Naive thymus-derived CD4-positive, alpha-beta T cell (primary cell): ENCODE data around the gene PMVK. TPM values are rescaled to one million over a fixed set of nuclear protein-coding genes. Genes with fewer than 3 reads are reported as not detected.

ENCODE experiments used
- ATAC-seq: fragments of 150-1000 bp; cut with Tn5 transposase; 2 replicates; pipeline ENCODE4 v1.10.0; 2021; ENCODE audit warnings: mild to moderate bottlenecking, moderate library complexity
- CTCF ChIA-PET: fragments of 350-600 bp; sonication (Branson Sonifier 250); formaldehyde crosslinking; loops from one replicate; lab custom pipeline; 2021; ENCODE audit warnings: antibody characterized with exemption; lab: Charles Lee
- POLR2A ChIA-PET: fragments of 350-600 bp; sonication (Branson Sonifier 250); formaldehyde crosslinking; loops from one replicate; lab custom pipeline; 2021; ENCODE audit warnings: antibody characterized with exemption, inconsistent platforms; lab: Charles Lee
- DNase-seq, 9 donors: peaks; one replicate each; pipeline versions ENCODE4 v3.0.0 to v3.0.0-alpha.2; 2020 to 2022; ENCODE audit warnings: mixed read lengths in 1 of 9
- H3K27ac ChIP-seq: one replicate; pipeline ENCODE4 v1.7.0; 2013; ENCODE audit warnings: mild to moderate bottlenecking, low read depth, low read length, moderate library complexity
- H3K27me3 ChIP-seq, 2 donors: one replicate each; pipeline ENCODE4 v1.7.0; 2013; ENCODE audit warnings: low read length in 2 of 2, mild to moderate bottlenecking in 2 of 2, moderate library complexity in 2 of 2; ENCODE audit not compliant: control insufficient read depth in 2 of 2, insufficient read depth in 2 of 2
- H3K36me3 ChIP-seq, 3 experiments: 1 replicate in 2 of 3; 2 replicates in 1 of 3; pipeline ENCODE4 v1.7.0; 2013; ENCODE audit warnings: low read length in 3 of 3, mild to moderate bottlenecking in 3 of 3, moderate library complexity in 1 of 3; ENCODE audit not compliant: insufficient read depth in 3 of 3, control insufficient read depth in 2 of 3
- H3K4me1 ChIP-seq, 2 donors: one replicate each; pipeline ENCODE4 v1.7.0; 2013; ENCODE audit warnings: low read length in 2 of 2, mild to moderate bottlenecking in 2 of 2, moderate library complexity in 1 of 2; ENCODE audit not compliant: control insufficient read depth in 2 of 2, insufficient read depth in 2 of 2
- H3K4me3 ChIP-seq: 2 replicates; pipeline ENCODE4 v1.7.0; 2013; ENCODE audit warnings: mild to moderate bottlenecking, low read length
- H3K9me3 ChIP-seq, 3 experiments: 1 replicate in 2 of 3; 2 replicates in 1 of 3; pipeline ENCODE4 v1.7.0; 2013; ENCODE audit warnings: low read length in 3 of 3; ENCODE audit not compliant: control insufficient read depth in 2 of 3
- H3K27ac Mint-ChIP-seq, 9 donors: one replicate each; pipeline ENCODE4 v1.8.0; 2020 to 2022; ENCODE audit warnings: mixed read lengths in 9 of 9, mild to moderate bottlenecking in 8 of 9, moderate library complexity in 5 of 9, inconsistent platforms in 2 of 9
- H3K27me3 Mint-ChIP-seq, 5 donors: one replicate each; pipeline ENCODE4 v1.8.0; 2021 to 2022; ENCODE audit warnings: mixed read lengths in 5 of 5, mild to moderate bottlenecking in 1 of 5
- H3K36me3 Mint-ChIP-seq, 5 donors: one replicate each; pipeline ENCODE4 v1.8.0; 2020 to 2022; ENCODE audit warnings: mixed read lengths in 5 of 5, mild to moderate bottlenecking in 3 of 5, inconsistent platforms in 1 of 5
- H3K4me1 Mint-ChIP-seq, 7 donors: one replicate each; pipeline ENCODE4 v1.8.0; 2020 to 2022; ENCODE audit warnings: mixed read lengths in 7 of 7, mild to moderate bottlenecking in 3 of 7, inconsistent platforms in 1 of 7
- H3K4me3 Mint-ChIP-seq, 10 donors: one replicate each; pipeline ENCODE4 v1.8.0; 2020 to 2022; ENCODE audit warnings: mild to moderate bottlenecking in 10 of 10, mixed read lengths in 10 of 10, moderate library complexity in 6 of 10, inconsistent platforms in 2 of 10
- H3K9me3 Mint-ChIP-seq, 11 donors: one replicate each; pipeline ENCODE4 v1.8.0; 2020 to 2022; ENCODE audit warnings: mixed read lengths in 11 of 11, mild to moderate bottlenecking in 4 of 11, inconsistent platforms in 1 of 11, moderate library complexity in 1 of 11
- intact Hi-C, 2 donors: fragments of 100-400 bp; cut with micrococcal nuclease; formaldehyde crosslinking; loops; one replicate each; pipeline ENCODE4 v1.15.1; 2023
- polyA plus RNA-seq, 2 donors: library from polyadenylated mRNA; unstranded; fragments of 300-500 nt; fragmentation: Illumina TruSeq; gene quantifications; one replicate each; pipeline ENCODE4 v1.2.3, GENCODE V29; 2021
- total RNA-seq, 6 experiments: library from RNA in 5 of 6; stranded (reverse) in 5 of 6; gene quantifications; 1 replicate in 5 of 6; 2 replicates in 1 of 6; pipeline ENCODE4 v1.2.3 and lab custom pipeline; 2021 to 2026

PMVK gene
- total and polyA plus RNA-seq, 7 experiments from 2014 or later: 11.3 to 41.4 (median 14.0) TPM

- DNase-seq (no peak), ATAC-seq (no peak)
- Mint-ChIP-seq H3K4me3 (peak overlapping the region in 2 of 10 donors; percentile 43 to 48), H3K9me3 (peaks cover 0 to 2% (median 0%) of the 10 kb centered on the region in 11 donors), H3K4me1 (peaks cover 27 to 52% (median 34%) of the 10 kb centered on the region in 7 donors), H3K27me3 (no peaks in the 10 kb centered on the region), H3K27ac (peak overlapping the region; percentile 8 to 86 (median 60)), H3K36me3 (peaks cover 0 to 15% (median 0%) of the 10 kb centered on the region in 5 donors)
- no peaks in the 10 kb centered on the region for H3K9me3 ChIP-seq
- H3K27ac ChIP-seq: peak overlapping the region; percentile 51
- ChIA-PET CTCF (interaction anchor here (1.1 to 1.8 kb wide), 2 partner anchors 25 to 30 kb away, joined by 3 to 6 read pairs; no protein-coding TSS in a partner anchor), POLR2A (interaction anchor here (11.7 kb wide), 1 partner anchor 9 kb away, joined by 160 read pairs; the partner anchor contains the start of genes PBXIP1 and PYGO2)
- no peaks in the 10 kb centered on the region for H3K27me3 ChIP-seq
- peaks cover 20 to 26% of the 10 kb centered on the region in 2 donors for H3K4me1 ChIP-seq
- intact Hi-C loops: no loop called here
- peaks cover 11 to 70% (median 19%) of the 10 kb centered on the region in 3 experiments for H3K36me3 ChIP-seq
- H3K4me3 ChIP-seq: no peak overlapping the region
Observed at GRCh38 chr1:154969246-154969645, 32.7 kb upstream of the PMVK start.

GRCh38 chr1:154968731-154969130 lies 32.2 kb upstream of the PMVK start:
- no peak for ATAC-seq
- peaks cover 0 to 18% (median 2%) of the 10 kb centered on the region in 5 donors for H3K36me3 Mint-ChIP-seq
- Histone ChIP-seq H3K36me3 (peaks cover 13 to 75% (median 19%) of the 10 kb centered on the region in 3 experiments), H3K27ac (peak overlapping the region; percentile 51), H3K4me1 (peaks cover 20 to 26% of the 10 kb centered on the region in 2 donors), H3K27me3 (no peaks in the 10 kb centered on the region), H3K9me3 (no peaks in the 10 kb centered on the region), H3K4me3 (no peak overlapping the region)
- H3K4me3 Mint-ChIP-seq: no peak overlapping the region
- no peak for DNase-seq
- no peaks in the 10 kb centered on the region for H3K27me3 Mint-ChIP-seq
- POLR2A ChIA-PET: interaction anchor here (11.7 kb wide), 1 partner anchor 8 kb away, joined by 160 read pairs; the partner anchor contains the start of genes PBXIP1 and PYGO2
- H3K27ac Mint-ChIP-seq: peak overlapping the region in 8 of 9 donors; percentile 36 to 86 (median 66)
- H3K9me3 Mint-ChIP-seq: peaks cover 0 to 2% (median 0%) of the 10 kb centered on the region in 11 donors
- H3K4me1 Mint-ChIP-seq: peaks cover 30 to 55% (median 37%) of the 10 kb centered on the region in 7 donors
- intact Hi-C loops: no loop called here
- CTCF ChIA-PET: no interaction called here

- H3K27ac ChIP-seq: no peak overlapping the region
- DNase-seq: no peak
- Mint-ChIP-seq H3K9me3 (peaks cover 0 to 2% (median 0%) of the 10 kb centered on the region in 11 donors), H3K27ac (peak overlapping the region in 6 of 9 donors; percentile 13 to 58 (median 32)), H3K4me3 (no peak overlapping the region), H3K27me3 (no peaks in the 10 kb centered on the region), H3K4me1 (peaks cover 26 to 59% (median 42%) of the 10 kb centered on the region in 7 donors), H3K36me3 (peaks cover 0 to 22% (median 3%) of the 10 kb centered on the region in 5 donors)
- H3K4me1 ChIP-seq: peaks cover 13 to 29% of the 10 kb centered on the region in 2 donors
- ATAC-seq: no peak
- H3K4me3 ChIP-seq: no peak overlapping the region
- intact Hi-C loops: no loop called here
- H3K9me3 ChIP-seq: no peaks in the 10 kb centered on the region
- ChIA-PET CTCF (interaction anchor here (7.6 kb wide), 1 partner anchor 50 kb away, joined by 72 read pairs; no protein-coding TSS in a partner anchor), POLR2A (interaction anchor here (1.1 to 13.7 kb wide), 4 partner anchors 7 to 49 kb away, joined by 3 to 160 read pairs (median 12); partner anchors contain the start of genes CKS1B, LENEP and SHC1)
- no peaks in the 10 kb centered on the region for H3K27me3 ChIP-seq
- H3K36me3 ChIP-seq: peaks cover 16 to 79% (median 19%) of the 10 kb centered on the region in 3 experiments
Observed at GRCh38 chr1:154967331-154967950, 30.9 kb upstream of the PMVK start.

- peak overlapping the region in 3 of 9 donors; percentile 33 to 59 (median 46) for H3K27ac Mint-ChIP-seq
- no peak overlapping the region for H3K4me3 ChIP-seq
- intact Hi-C loops: no loop called here
- H3K36me3 Mint-ChIP-seq: peaks cover 0 to 17% (median 3%) of the 10 kb centered on the region in 5 donors
- ChIA-PET POLR2A (interaction anchor here (0.9 to 13.7 kb wide), 7 partner anchors 8 to 50 kb away, joined by 3 to 160 read pairs (median 5); partner anchors contain the start of genes CKS1B, LENEP and SHC1), CTCF (interaction anchor here (7.6 kb wide), 1 partner anchor 51 kb away, joined by 72 read pairs; no protein-coding TSS in a partner anchor)
- H3K4me1 Mint-ChIP-seq: peaks cover 14 to 54% (median 35%) of the 10 kb centered on the region in 7 donors
- H3K4me1 ChIP-seq: peaks cover 11 to 23% of the 10 kb centered on the region in 2 donors
- H3K27ac ChIP-seq: no peak overlapping the region
- ATAC-seq: no peak
- peaks cover 16 to 80% (median 19%) of the 10 kb centered on the region in 3 experiments for H3K36me3 ChIP-seq
- H3K4me3 Mint-ChIP-seq: no peak overlapping the region
- no peaks in the 10 kb centered on the region for H3K27me3 ChIP-seq
- no peaks in the 10 kb centered on the region for H3K27me3 Mint-ChIP-seq
- no peak for DNase-seq
- H3K9me3 Mint-ChIP-seq: no peaks in the 10 kb centered on the region
- H3K9me3 ChIP-seq: no peaks in the 10 kb centered on the region
Observed at GRCh38 chr1:154966111-154966510, 29.6 kb upstream of the PMVK start.

GRCh38 chr1:154964359-154964758 lies 27.8 kb upstream of the PMVK start:
- H3K9me3 ChIP-seq: no peaks in the 10 kb centered on the region
- intact Hi-C loops: loop anchor here in 1 of 2 donors (5.0 kb wide), 1 partner anchor 742 kb away; the partner anchor contains the start of gene UBAP2L
- Mint-ChIP-seq H3K27ac (peak overlapping the region in 5 of 9 donors; percentile 22 to 95 (median 59)), H3K4me3 (no peak overlapping the region), H3K27me3 (no peaks in the 10 kb centered on the region), H3K9me3 (no peaks in the 10 kb centered on the region), H3K36me3 (peaks cover 0 to 15% (median 3%) of the 10 kb centered on the region in 5 donors), H3K4me1 (peaks cover 20 to 55% (median 42%) of the 10 kb centered on the region in 7 donors)
- no peak for ATAC-seq
- H3K4me1 ChIP-seq: peaks cover 16 to 23% of the 10 kb centered on the region in 2 donors
- peaks cover 16 to 74% (median 19%) of the 10 kb centered on the region in 3 experiments for H3K36me3 ChIP-seq
- no peak overlapping the region for H3K4me3 ChIP-seq
- H3K27ac ChIP-seq: no peak overlapping the region
- ChIA-PET POLR2A (interaction anchor here (0.6 to 13.7 kb wide), 7 partner anchors 9 to 374 kb away, joined by 3 to 160 read pairs (median 5); partner anchors contain the start of genes CKS1B, PBXIP1, PMVK and SHC1), CTCF (interaction anchor here (0.8 to 7.6 kb wide), 4 partner anchors 14 to 96 kb away, joined by 3 to 72 read pairs (median 3); no protein-coding TSS in a partner anchor)
- no peak for DNase-seq
- no peaks in the 10 kb centered on the region for H3K27me3 ChIP-seq

- no peaks in the 10 kb centered on the region for H3K9me3 Mint-ChIP-seq
- ATAC-seq (no peak), DNase-seq (no peak)
- Histone ChIP-seq H3K36me3 (peaks cover 16 to 74% (median 19%) of the 10 kb centered on the region in 3 experiments), H3K27me3 (no peaks in the 10 kb centered on the region), H3K4me3 (no peak overlapping the region), H3K27ac (peak overlapping the region; percentile 96), H3K9me3 (no peaks in the 10 kb centered on the region), H3K4me1 (peaks cover 16 to 23% of the 10 kb centered on the region in 2 donors)
- peaks cover 16 to 49% (median 39%) of the 10 kb centered on the region in 7 donors for H3K4me1 Mint-ChIP-seq
- no peaks in the 10 kb centered on the region for H3K27me3 Mint-ChIP-seq
- ChIA-PET CTCF (interaction anchor here (7.6 kb wide), 1 partner anchor 54 kb away, joined by 72 read pairs; no protein-coding TSS in a partner anchor), POLR2A (interaction anchor here (1.1 to 13.7 kb wide), 5 partner anchors 8 to 57 kb away, joined by 4 to 160 read pairs (median 12); partner anchors contain the start of genes CKS1B, PBXIP1, PMVK and SHC1)
- peak overlapping the region; percentile 6 to 95 (median 59) for H3K27ac Mint-ChIP-seq
- peaks cover 0 to 15% (median 3%) of the 10 kb centered on the region in 5 donors for H3K36me3 Mint-ChIP-seq
- H3K4me3 Mint-ChIP-seq: peak overlapping the region in 2 of 10 donors; percentile 88 to 91
- intact Hi-C loops: loop anchor here in 1 of 2 donors (5.0 kb wide), 1 partner anchor 741 kb away; the partner anchor contains the start of gene UBAP2L
Observed at GRCh38 chr1:154963643-154964042, 27.1 kb upstream of the PMVK start.
